GM12891 (cell line): ENCODE data around the gene MAPT.

Source experiments
- DNase-seq: peaks from one replicate; pipeline ENCODE4 v3.0.0; 2011; ENCODE audit warnings: low spot score; ENCODE audit not compliant: insufficient read length
- FAIRE-seq: peaks from 2 replicates; lab custom pipeline; 2011; peaks lifted over from hg19 to GRCh38; lab: Jason Lieb, UNC
- PAX5 ChIP-seq: IDR thresholded peaks from 2 replicates; pipeline ENCODE4 v1.6.1; 2011; ENCODE audit warnings: low read length, moderate library complexity, mild to moderate bottlenecking; ENCODE audit not compliant: insufficient read depth, severe bottlenecking
- POLR2A ChIP-seq: IDR thresholded peaks from 2 replicates; pipeline ENCODE4 v1.6.1; 2011; ENCODE audit warnings: low read depth, low read length, control low read depth
- POLR2AphosphoS5 ChIP-seq: IDR thresholded peaks from 2 replicates; pipeline ENCODE4 v1.6.1; 2011; ENCODE audit warnings: low read depth, low read length, control low read depth
- POU2F2 ChIP-seq: IDR thresholded peaks from 2 replicates; pipeline ENCODE4 v1.6.1; 2011; ENCODE audit warnings: low read depth, mild to moderate bottlenecking, control low read depth, low read length, moderate library complexity
- SPI1 ChIP-seq: IDR thresholded peaks from 2 replicates; pipeline ENCODE4 v1.6.1; 2011; ENCODE audit warnings: low read depth, low read length, control low read depth
- TAF1 ChIP-seq: IDR thresholded peaks from 2 replicates; pipeline ENCODE4 v1.6.1; 2011; ENCODE audit warnings: low read depth, low read length, control low read depth

The MAPT gene

GRCh38 chr17:46027976-46028325 lies 133.6 kb downstream of the MAPT start:
- FAIRE-seq (no peak), DNase-seq (no peak)
- TF ChIP-seq PAX5 (no peak), TAF1 (no peak), POU2F2 (no peak), POLR2A (no peak), POLR2AphosphoS5 (no peak), SPI1 (no peak)

DNA sequence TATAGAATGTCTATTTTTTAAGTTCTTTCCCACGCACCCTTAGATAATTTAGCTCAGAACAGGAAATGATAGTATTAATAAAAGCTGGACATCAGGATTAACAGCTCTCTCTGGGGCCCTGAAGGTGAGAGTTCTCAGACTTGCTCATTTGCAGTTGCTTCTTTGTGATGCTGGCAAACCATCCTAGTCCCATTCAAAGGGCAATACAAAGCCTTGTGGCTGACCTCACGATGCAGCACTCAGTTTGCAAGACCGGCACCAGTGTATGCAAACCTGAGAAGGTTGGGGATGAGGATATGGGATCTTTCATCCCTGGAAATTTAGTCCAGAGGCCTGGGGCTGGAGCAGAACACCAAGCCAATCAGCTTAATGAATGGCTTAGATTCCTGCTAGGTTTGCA lies 134.0 kb downstream of the MAPT start:
- DNase-seq (no peak), FAIRE-seq (no peak)
- no peak for TF ChIP-seq POU2F2
- no peak for TF ChIP-seq POLR2AphosphoS5
- no peak for TF ChIP-seq TAF1
- no peak for TF ChIP-seq SPI1
- TF ChIP-seq POLR2A, result no peak
- TF ChIP-seq PAX5, result no peak

DNA sequence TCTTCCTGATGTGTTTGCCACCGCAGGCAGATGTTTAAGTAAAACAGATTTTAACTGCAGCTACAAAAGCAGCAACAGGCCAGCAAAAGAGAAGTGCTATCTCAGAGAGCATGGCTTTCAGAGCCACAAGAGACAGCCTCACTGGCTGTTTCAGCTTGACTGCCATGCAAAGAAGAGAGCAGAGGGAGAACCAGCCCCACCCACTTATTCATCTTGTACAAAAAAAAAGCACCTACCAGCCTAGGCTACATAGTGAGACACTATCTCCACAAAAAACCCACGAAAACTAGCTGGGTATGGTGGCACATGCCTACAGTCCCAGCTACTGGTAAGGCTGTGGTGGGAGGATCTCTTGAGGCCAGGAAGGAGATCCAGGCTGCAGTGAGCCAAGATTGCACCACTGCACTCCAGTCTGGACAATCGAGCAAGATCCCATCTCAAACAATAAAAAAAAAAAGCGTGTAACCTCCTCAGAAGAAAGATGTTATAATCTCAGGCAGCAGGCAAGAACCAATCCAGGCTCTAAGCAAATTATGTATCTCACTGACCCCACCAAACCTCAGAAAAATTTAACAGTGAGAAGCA lies 134.7 kb downstream of the MAPT start:
- DNase-seq (no peak), FAIRE-seq (peak; percentile 74)
- TF ChIP-seq PAX5 (no peak), TAF1 (no peak), POU2F2 (no peak), SPI1 (no peak), POLR2A (no peak), POLR2AphosphoS5 (no peak)

DNA sequence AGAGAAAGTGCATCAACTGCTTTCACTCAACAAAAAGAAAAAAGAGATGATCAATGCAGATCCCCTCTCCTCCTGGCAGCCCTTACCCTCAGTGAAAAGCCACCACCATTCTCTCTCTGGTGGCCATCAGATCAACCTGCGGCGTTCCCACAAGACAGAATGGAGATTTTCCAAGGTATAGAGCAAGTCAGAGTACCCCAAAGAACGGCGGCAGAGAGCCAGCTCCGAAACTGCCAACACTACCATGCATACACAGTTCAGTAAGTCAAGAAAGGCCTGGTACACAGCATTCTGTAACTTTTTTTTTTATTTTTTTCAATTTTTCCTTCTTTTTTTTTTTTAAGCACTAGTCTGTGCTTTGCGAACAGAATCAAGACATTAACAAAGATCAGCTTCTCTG lies 135.3 kb downstream of the MAPT start:
- no peak for FAIRE-seq
- TF ChIP-seq SPI1, result no peak
- TF ChIP-seq POLR2AphosphoS5, result no peak
- no peak for TF ChIP-seq TAF1
- TF ChIP-seq POU2F2, result no peak
- no peak for TF ChIP-seq POLR2A
- no peak for TF ChIP-seq PAX5
- no peak for DNase-seq

- TF ChIP-seq POLR2A (no peak), POLR2AphosphoS5 (no peak), TAF1 (no peak), POU2F2 (no peak), SPI1 (no peak)
- DNase-seq, result no peak
- no peak for FAIRE-seq
Measured at GRCh38 chr17:46030752-46031151, 136.4 kb downstream of the MAPT start.

DNA sequence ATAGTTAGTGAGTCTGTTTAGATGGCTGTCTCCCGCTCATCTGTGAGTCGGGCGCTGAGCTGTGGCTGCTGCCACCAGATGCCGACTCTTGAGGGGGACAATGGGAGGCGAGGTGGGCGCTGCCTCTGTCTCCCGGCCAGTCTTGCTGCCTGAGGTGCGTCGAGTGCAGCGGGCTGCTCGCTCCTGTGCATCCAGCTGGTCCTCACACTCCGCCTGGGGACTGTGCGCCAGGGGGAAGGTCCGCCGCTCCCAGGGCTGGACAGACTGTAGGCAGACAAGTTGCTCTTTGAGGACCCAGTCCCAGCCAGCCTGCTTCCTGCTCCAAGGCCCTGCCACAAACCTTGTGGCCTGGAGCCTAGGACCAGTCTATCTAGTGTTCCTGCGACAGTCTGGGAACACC lies 137.1 kb downstream of the MAPT start:
- no peak for TF ChIP-seq POLR2AphosphoS5
- no peak for TF ChIP-seq POLR2A
- TF ChIP-seq TAF1, result no peak
- no peak for TF ChIP-seq POU2F2
- TF ChIP-seq SPI1, result no peak
- no peak for TF ChIP-seq PAX5
- no peak for FAIRE-seq

GRCh38 chr17:46031920-46032319 lies 137.6 kb downstream of the MAPT start:
- TF ChIP-seq POU2F2 (no peak), SPI1 (no peak), POLR2AphosphoS5 (no peak), PAX5 (no peak), TAF1 (no peak), POLR2A (no peak)
- no peak for FAIRE-seq
- no peak for DNase-seq

More for the DNA sequence above, 137.1 kb downstream of the MAPT start:
- DNase-seq, result no peak

DNA sequence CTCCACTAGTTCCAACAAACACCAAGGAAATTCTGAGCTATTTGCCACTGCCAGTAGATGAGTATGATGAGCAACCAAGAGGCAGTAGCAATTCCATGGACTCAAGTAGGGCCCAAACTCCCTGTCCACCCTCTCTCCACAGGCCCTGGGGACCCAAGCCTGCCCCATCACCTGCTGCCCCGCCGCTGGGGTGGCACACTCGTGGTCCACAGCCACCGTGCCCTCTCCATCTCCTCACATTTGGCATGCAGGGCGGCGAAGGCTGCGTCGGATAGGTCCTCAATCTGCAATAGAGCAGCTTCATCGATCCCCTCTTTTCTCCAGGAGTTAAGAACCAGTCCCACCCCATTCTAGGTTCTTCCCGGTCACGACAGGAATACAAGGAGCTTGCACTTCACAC lies 138.6 kb downstream of the MAPT start:
- DNase-seq, result no peak
- TF ChIP-seq POLR2A (no peak), SPI1 (no peak), TAF1 (no peak), POLR2AphosphoS5 (no peak), PAX5 (no peak), POU2F2 (no peak)
- FAIRE-seq, result no peak

DNA sequence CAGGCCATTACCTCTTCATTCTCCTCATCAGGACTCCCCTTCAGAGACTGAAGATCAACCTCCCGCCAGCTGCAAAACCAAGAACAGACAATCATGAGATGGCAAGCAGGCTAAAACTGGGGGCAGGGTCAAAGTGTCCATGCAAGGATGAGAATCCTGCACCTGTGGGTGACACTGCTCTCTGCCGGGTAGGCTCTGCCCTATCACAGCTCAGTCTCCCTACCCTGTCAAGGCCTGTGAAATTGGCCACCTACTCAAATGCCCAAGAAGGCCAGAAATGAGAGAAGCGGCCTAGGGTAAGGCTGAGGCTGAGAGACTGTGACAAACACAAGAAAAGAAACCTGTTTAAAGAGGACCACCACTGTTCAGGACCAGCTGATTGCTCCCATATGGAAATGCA lies 139.0 kb downstream of the MAPT start:
- no peak for DNase-seq
- FAIRE-seq, result no peak
- no peak for TF ChIP-seq PAX5
- no peak for TF ChIP-seq POLR2AphosphoS5
- no peak for TF ChIP-seq POU2F2

GRCh38 chr17:46035112-46035818 lies 140.9 kb downstream of the MAPT start:
- FAIRE-seq (peak; percentile 5), DNase-seq (no peak)
- peak; percentile 42; the same call in 1 of the 2 replicates for TF ChIP-seq SPI1
- no peak for TF ChIP-seq POLR2A
